HG03097 (cell line): ENCODE measurements around the gene LRP2.
"Not testable (repeated sequence)": the region's sequence is repeated elsewhere in the genome, so short reads cannot be mapped to it uniquely, and the experiment has no call there.

Experiments used
- ATAC-seq: cut with Tn5 transposase; IDR thresholded peaks from one replicate; pipeline ENCODE4 v1.9.1; 2021; ENCODE audit not compliant: unreplicated experiment, low FRiP score

The LRP2 gene

GRCh38 chr2:169362118-169362893 is at the start of gene LRP2:
Gene LRP2, minus strand, starts transcription at chr2:169362534. Its CDS starts 135 bp downstream, at chr2:169362399.
- ATAC-seq: no peak

DNA sequence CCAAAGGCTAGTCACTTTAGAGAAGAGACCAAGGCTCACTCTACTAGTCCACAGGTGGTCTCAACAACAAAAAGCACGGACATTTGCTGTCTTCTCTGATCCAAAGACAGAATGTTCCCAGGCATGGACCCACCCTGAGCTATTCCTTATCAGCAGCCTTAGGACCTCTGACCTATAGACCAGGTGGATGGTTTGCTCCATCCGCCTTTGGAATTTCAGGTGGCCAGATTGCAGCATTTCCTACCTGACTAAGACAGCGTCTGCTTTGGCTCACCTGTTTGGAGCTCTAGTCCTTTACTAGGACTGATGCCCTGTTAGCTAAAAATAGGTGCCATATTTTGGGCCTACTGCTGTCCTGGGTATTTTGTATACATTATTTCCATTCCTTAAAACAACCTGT is 44.6 kb upstream of the LRP2 start:
- no peak for ATAC-seq

DNA sequence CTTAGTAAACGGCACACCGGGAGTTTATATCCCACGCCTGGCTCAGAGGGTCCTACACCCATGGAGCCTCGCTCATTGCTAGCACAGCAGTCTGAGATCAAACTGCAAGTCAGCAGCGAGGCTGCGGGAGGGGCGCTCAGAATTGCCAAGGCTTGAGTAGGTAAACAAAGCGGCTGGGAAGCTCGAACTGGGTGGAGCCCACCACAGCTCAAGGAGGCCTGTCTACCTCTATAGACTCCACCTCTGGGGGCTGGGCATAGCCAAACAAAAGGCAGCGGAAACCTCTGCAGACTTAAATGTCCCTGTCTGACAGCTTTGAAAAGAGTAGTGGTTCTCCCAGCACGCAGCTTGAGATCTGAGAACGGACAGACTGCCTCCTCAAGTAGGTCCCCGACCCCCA is 37.2 kb upstream of the LRP2 start:
- ATAC-seq: not testable (repeated sequence)

DNA sequence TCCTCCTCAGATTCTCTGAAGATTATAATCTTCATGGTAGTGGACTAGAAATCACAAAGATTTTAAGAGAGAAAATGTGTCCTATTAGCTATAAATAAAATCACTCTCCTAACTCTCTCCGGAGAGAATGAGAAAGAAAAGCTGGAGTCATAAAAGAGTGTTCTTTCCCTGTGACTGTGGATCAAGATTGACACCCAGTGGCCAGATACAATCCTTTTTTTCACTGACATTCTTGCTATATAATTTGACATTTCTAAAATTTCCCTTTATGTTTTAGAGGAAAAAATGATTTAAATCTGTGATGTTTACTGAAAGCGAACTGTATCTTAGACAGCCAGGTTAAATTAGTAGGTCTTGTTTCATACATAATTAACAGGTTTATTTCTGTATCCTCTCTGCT is 35.4 kb upstream of the LRP2 start:
- ATAC-seq: no peak

DNA sequence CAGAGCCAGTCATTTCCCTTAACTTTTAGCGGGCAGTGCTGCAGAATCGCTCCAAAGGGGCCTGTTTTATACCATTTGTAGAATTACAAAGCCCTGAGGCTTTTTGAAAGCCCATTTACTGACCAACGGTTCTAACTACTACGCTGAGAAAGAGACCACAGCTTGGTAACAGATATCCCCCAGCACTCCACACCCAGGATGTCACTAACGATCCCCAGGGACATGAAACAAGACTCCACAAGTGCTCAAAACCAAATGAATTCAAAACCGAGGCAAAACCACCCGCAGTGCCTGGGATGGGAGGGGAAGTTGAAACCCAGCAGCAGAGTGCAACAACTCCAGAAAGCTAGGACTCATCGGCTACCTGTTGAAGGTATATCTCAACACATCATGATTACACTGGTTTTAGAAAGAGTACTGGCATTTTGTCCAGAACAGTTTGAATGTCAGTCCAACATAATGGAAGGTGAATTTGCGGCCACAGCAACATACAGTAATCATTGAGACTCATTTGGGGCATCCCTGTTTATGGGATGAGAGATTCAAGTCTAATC is 33.6 kb upstream of the LRP2 start:
- ATAC-seq: no peak

DNA sequence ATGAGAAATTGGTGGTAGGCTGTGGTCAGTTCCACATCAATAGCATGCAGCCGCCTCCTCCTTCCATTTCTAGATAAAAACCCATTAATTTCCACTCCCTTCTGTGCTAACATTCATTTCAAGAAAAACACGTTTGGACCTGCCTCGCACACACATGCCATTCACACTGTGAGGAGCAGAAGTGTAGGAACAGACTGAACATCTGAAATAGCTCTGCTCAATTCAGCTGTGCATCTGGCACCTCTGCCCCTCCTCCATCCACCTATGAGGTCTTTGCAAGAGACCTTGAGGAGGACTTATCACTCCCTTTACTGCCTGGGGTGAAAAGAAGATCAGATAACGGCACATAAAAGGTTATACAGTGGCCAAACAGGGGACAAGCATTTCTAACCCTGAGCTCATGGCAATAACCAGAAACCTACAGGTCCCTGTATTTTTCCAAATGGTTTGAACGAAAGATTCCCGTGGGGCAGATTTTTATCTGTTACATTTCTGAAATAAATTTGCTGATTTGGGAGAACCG is 30.8 kb upstream of the LRP2 start:
- no peak for ATAC-seq

DNA sequence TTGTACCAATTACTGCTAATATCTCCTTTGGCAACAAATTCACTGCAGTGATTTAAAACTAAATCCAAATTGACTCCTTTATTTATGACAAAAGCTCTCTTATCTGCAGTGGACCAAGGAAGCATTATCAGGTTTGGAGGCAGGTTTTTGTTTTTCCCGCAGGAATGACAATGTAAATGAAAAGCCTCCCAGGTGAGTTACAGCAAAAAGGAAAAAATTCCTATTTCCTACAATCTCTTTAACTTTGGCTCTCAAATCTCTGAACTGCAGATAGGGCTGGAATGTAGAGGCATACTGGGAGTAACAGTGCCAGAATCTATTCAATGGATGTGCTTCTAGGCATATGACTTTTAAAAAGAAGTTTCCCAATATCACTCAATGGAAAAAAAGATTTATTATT is 28.9 kb upstream of the LRP2 start:
- no peak for ATAC-seq

DNA sequence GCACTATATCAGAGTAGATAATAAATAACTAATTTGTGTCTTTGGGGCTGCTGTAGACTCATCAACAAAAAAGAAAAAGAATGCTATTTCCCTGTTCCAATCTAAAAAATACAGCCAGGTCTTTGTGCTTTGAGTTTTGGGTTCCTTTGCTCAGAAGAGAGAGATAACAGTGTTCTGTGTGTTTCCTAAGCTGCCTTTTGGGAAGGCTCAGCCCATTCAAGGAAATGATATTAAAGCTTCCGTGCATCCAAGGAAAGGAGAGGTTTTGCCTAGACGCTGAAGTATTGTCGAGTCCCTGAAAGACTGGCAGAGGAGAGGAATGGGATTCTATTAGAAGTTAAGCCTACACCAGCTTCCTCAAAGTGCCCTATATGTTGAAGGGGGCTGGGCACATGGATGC is 25.8 kb upstream of the LRP2 start:
- no peak for ATAC-seq

GRCh38 chr2:169386722-169387121 is 24.4 kb upstream of the LRP2 start:
- ATAC-seq: no peak

DNA sequence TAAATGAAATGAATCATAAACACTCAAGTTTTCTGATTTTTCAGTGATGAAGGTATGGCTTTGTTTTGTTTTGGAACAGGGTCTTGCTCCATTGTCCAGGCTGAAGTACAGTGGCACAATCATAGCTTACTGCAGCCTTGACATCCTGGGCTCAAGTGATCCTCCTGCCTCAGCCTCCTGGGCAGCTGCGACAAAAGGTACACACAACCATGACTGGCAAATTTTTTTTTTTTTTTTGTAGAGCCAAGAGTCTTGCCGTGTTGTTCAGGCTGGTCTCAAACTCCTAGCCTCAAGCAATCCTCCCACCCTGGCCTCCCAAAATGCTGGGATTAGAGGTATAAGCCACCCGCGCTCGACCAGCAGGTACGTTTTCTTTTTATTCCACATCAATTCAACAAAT is 22.5 kb upstream of the LRP2 start:
- no peak for ATAC-seq

DNA sequence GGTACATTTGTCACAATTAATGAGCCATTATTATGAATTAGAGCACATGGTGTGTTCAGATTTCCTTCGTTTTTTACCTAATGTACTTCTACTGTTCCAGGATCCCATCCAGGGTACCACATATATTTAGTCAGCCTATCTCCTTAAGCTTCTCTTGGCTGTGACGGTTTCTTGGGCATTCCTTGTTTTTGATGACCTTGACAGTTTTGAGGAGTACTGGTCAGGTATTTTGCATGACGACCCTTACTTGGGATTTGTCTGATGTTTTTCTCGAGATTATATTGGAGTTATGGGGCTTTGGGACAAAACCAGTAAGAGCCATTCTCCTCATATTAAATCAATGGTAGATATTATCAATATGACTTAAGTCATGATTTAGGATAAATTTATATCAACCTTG is 10.2 kb upstream of the LRP2 start:
- ATAC-seq: no peak

DNA sequence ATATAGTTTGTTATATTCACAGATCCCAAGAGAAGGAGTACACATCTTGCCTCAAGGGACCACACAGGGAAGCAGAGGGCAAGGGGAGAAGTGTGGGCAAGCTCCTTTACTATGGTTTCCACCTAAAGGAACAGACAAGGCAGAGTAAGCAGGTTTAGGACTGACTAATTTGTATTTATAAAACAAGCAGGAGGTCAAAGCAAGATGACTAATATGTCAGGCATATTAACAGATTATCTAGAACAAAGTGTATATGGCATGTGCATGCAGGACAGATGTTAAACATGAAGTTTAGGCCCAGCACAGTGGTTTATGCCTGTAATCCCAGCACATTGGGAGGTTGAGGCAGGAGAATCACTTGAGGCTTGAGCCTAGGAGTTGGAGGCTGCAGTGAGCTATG is 3.7 kb upstream of the LRP2 start:
- no peak for ATAC-seq

GRCh38 chr2:169365029-169365480 is 2.7 kb upstream of the LRP2 start:
- no peak for ATAC-seq

GRCh38 chr2:169363560-169364150 is 1.3 kb upstream of the LRP2 start:
- ATAC-seq: no peak

- ATAC-seq: no peak
These were observed 693 bp upstream of the LRP2 start for GRCh38 chr2:169362894-169363559.

GRCh38 chr2:169361706-169362117 is 622 bp downstream of the LRP2 start:
- no peak for ATAC-seq

GRCh38 chr2:169360984-169361705 is 1.2 kb downstream of the LRP2 start:
- ATAC-seq: no peak

DNA sequence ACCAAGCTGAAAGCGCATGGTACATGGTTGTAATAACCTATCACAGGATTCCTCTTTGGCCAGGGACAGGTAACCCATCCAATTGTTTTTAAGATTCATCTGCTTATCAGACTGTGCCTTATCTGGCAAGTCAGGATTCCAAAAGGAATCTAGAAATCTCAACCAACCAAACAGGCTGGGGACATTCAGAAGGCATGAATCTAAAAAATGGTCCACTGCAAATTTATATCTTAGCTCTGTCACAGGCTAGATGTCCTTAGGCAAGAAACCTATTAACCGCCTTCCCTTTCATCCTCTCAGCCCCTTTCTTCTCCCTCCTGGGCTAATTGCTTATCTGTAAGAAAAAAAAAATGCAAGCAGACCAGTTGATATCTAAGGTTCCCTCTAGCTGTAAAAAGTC is 4.3 kb downstream of the LRP2 start:
- ATAC-seq: no peak

DNA sequence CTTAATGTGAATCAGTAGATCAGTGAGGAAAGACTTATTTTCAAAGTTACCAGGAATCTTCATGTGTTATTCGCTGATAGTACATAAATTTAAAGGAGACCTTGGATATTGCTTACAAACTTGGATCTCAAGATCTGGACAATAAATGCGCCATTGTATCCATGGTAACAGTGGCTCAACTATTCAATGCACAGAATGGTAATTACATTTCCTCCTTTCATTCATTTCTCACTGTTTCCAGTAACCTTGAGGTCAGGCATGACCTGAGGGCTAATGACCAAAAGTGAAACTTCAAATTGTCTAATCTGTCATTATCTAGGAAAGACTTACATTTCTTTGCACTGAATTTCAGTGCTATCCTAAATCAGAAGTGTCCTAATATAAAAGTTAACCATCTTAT is 8.1 kb downstream of the LRP2 start:
- no peak for ATAC-seq

DNA sequence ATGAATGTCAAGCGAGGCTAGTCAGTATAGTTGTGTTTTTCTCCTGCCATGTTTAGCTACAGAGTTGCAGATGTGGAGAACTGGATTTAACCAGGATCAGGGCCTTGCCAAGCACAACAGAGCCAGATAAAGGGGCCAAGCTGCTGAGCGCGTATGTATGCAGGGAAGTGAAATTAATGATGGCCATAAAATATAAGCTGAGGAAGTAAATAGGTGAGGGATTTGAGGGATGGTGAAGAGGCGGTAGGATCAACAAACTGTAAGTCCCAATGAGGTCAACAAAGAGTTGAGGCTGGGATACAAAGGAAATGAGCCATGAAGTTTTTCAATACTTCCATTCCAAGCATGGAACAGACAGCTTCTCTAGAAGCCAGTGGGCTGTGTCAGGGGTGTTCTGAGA is 10.6 kb downstream of the LRP2 start:
- ATAC-seq: no peak

- no peak for ATAC-seq
These were observed 12.8 kb downstream of the LRP2 start for GRCh38 chr2:169349535-169349934.
